Caco-2 (cell line): Measurements from ENCODE around the gene RNF123. TPM values are rescaled to one million over a fixed set of nuclear protein-coding genes. Genes with fewer than 3 reads are reported as not detected.

Experiments
- BruUV-seq: library from RNA; stranded (reverse); fragments of 400-500 nt; replicated peaks from 2 replicates; lab custom pipeline; 2021; lab: Mats Ljungman, UMichigan
- CTCF ChIA-PET: fragments of 300-600 bp; sonication (Branson Sonifier 250); formaldehyde crosslinking; loops from one replicate; lab custom pipeline; 2022; ENCODE audit warnings: antibody characterized with exemption; lab: Charles Lee
- POLR2A ChIA-PET: fragments of 300-600 bp; sonication (Branson Sonifier 250); formaldehyde crosslinking; loops from one replicate; lab custom pipeline; 2022; ENCODE audit warnings: antibody characterized with exemption; lab: Charles Lee
- DNase-seq, 2 experiments: peaks; one replicate each; pipeline versions ENCODE4 v3.0.0 to v3.0.0-alpha.2; 2020 to 2022
- H3K27me3 ChIP-seq: replicated peaks from 2 replicates; pipeline ENCODE4 v1.6.0; 2011; ENCODE audit warnings: low read length; ENCODE audit not compliant: control insufficient read depth, insufficient read depth
- H3K36me3 ChIP-seq: 2 replicates; pipeline ENCODE4 v1.5.1; 2011; ENCODE audit warnings: low read length; ENCODE audit not compliant: control insufficient read depth, insufficient read depth
- H3K4me1 ChIP-seq: fragments of 250-450 bp; sonication (Bioruptor Pico); 2 replicates; pipeline ENCODE4 v1.5.1; 2020; ENCODE audit warnings: mild to moderate bottlenecking
- H3K4me3 ChIP-seq: 2 replicates; pipeline ENCODE4 v1.5.1; 2011; ENCODE audit warnings: low read depth, mild to moderate bottlenecking, control low read depth, low read length
- H3K9me3 ChIP-seq: fragments of 250-450 bp; sonication (Bioruptor Pico); 2 replicates; pipeline ENCODE4 v1.5.1; 2020; ENCODE audit warnings: mild to moderate bottlenecking, moderate library complexity
- H3K27ac Mint-ChIP-seq: one replicate; pipeline ENCODE4 v1.8.0; 2022; ENCODE audit warnings: mixed read lengths; ENCODE audit not compliant: unreplicated experiment
- H3K27me3 Mint-ChIP-seq: one replicate; pipeline ENCODE4 v1.8.0; 2022; ENCODE audit warnings: mixed read lengths; ENCODE audit not compliant: insufficient read depth, unreplicated experiment
- H3K36me3 Mint-ChIP-seq: one replicate; pipeline ENCODE4 v1.8.0; 2022; ENCODE audit warnings: mild to moderate bottlenecking, mixed read lengths; ENCODE audit not compliant: insufficient read depth, unreplicated experiment
- H3K4me1 Mint-ChIP-seq: one replicate; pipeline ENCODE4 v1.8.0; 2022; ENCODE audit warnings: low read depth, mixed read lengths; ENCODE audit not compliant: unreplicated experiment
- H3K4me3 Mint-ChIP-seq: one replicate; pipeline ENCODE4 v1.8.0; 2022; ENCODE audit warnings: mild to moderate bottlenecking, moderate library complexity, mixed read lengths; ENCODE audit not compliant: unreplicated experiment
- H3K9me3 Mint-ChIP-seq: one replicate; pipeline ENCODE4 v1.8.0; 2022; ENCODE audit warnings: mixed read lengths; ENCODE audit not compliant: unreplicated experiment
- CTCF ChIP-seq, 2 experiments: fragments of 200-600 bp in 1 of 2; IDR thresholded peaks; 1 replicate in 1 of 2; 2 replicates in 1 of 2; pipeline versions ENCODE4 v1.5.1 to v1.8.0; 2011 to 2022; ENCODE audit warnings: antibody characterized with exemption in 1 of 2, control low read depth in 1 of 2, inconsistent platforms in 1 of 2, low read depth in 1 of 2, low read length in 1 of 2, mild to moderate bottlenecking in 1 of 2, moderate library complexity in 1 of 2; ENCODE audit not compliant: insufficient read depth in 1 of 2, severe bottlenecking in 1 of 2, unreplicated experiment in 1 of 2
- intact Hi-C: fragments of 100-400 bp; cut with micrococcal nuclease; formaldehyde crosslinking; loops from one replicate; pipeline ENCODE4 v1.10.0; 2022; ENCODE audit not compliant: unreplicated experiment
- total RNA-seq: library from RNA; stranded (reverse); gene quantifications from 2 replicates; pipeline ENCODE4 v1.2.3, GENCODE V29; 2022

The RNF123 gene
- total RNA-seq, 1 experiment from 2014 or later: 45.2 TPM

DNA sequence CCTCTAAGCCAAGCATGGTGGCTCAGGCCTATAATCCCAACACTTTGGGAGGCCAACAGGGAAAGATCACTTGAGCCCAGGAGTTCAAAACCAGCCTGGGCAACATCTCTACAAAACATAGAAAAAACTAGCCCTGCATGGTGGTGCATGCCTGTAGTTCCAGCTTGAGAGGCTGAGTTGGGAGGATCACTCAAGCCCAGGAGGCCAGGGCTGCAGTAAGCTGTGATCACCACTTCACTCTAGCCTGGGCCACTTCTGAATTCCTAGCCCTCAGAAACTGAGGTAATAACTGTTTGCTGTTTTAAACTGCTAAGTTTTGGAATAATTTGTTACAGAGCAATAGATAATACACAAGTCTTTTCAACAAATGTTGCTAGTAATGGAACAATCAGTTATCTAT is 80.6 kb downstream of the RNF123 start:
- no peak for TF ChIP-seq CTCF (IDR thresholded peaks at IDR 0.05; ENCODE audit: insufficient read depth in 1 of 2, low read depth in 1 of 2, low read length in 1 of 2, severe bottlenecking in 1 of 2, unreplicated experiment in 1 of 2)
- no peaks in the 10 kb centered on the region for H3K9me3 ChIP-seq
- no peaks in the 10 kb centered on the region for H3K27me3 ChIP-seq
- no peak overlapping the region for H3K4me3 ChIP-seq
- Mint-ChIP-seq H3K27me3 (no peaks in the 10 kb centered on the region), H3K36me3 (peaks cover 25% of the 10 kb centered on the region), H3K4me3 (no peak overlapping the region), H3K9me3 (no peaks in the 10 kb centered on the region), H3K27ac (no peak overlapping the region), H3K4me1 (no peaks in the 10 kb centered on the region)
- no peaks in the 10 kb centered on the region for H3K4me1 ChIP-seq
- CTCF ChIA-PET: no interaction called here
- BruUV-seq: no TSS peak
- no peak for DNase-seq
- POLR2A ChIA-PET: no interaction called here
- intact Hi-C loops: no loop called here
- H3K36me3 ChIP-seq: no peaks in the 10 kb centered on the region

Other genes with a start within 250 kb of the RNF123 start
- 154 and 177 TPM in 2 replicates for gene DAG1, start 219.3 kb upstream of the RNF123 start, total RNA-seq
- gene BSN, start 135.1 kb upstream of the RNF123 start, total RNA-seq: 0.77 and 0.93 TPM in 2 replicates
- 236 and 279 TPM in 2 replicates for gene APEH, start 15.2 kb upstream of the RNF123 start, total RNA-seq
- gene MST1, start 83 bp upstream of the RNF123 start, total RNA-seq: 12.6 and 15.4 TPM in 2 replicates
- not detected in 2 replicates for gene AMIGO3, start 30.1 kb downstream of the RNF123 start, total RNA-seq
- 26.2 and 26.5 TPM in 2 replicates for gene GMPPB, start 34.4 kb downstream of the RNF123 start, total RNA-seq
- gene IP6K1, start 97.0 kb downstream of the RNF123 start, total RNA-seq: 35.5 and 39.6 TPM in 2 replicates
- gene CDHR4, start 110.3 kb downstream of the RNF123 start, total RNA-seq: not detected in 2 replicates
- not detected in 2 replicates for gene INKA1, start 113.7 kb downstream of the RNF123 start, total RNA-seq
- 0.93 TPM in 1 of 2 replicates, not detected in the other for gene UBA7, start 124.4 kb downstream of the RNF123 start, total RNA-seq
- 25.1 and 28.0 TPM in 2 replicates for gene TRAIP, start 167.0 kb downstream of the RNF123 start, total RNA-seq
- 13.1 and 15.6 TPM in 2 replicates for gene CAMKV, start 180.3 kb downstream of the RNF123 start, total RNA-seq
- gene MST1R, start 214.3 kb downstream of the RNF123 start, total RNA-seq: 11.8 and 13.6 TPM in 2 replicates
- 7.4 and 7.7 TPM in 2 replicates for gene MON1A, start 240.3 kb downstream of the RNF123 start, total RNA-seq